NCI-H1417 treated with DMSO at 0.1 percent for 48 hours (cell line): Measurements from ENCODE around the gene PDE4D.

Experiments
- DNase-seq: peaks from one replicate; lab custom pipeline; 2025; lab: John Stamatoyannopoulos, UW

PDE4D gene

DNA sequence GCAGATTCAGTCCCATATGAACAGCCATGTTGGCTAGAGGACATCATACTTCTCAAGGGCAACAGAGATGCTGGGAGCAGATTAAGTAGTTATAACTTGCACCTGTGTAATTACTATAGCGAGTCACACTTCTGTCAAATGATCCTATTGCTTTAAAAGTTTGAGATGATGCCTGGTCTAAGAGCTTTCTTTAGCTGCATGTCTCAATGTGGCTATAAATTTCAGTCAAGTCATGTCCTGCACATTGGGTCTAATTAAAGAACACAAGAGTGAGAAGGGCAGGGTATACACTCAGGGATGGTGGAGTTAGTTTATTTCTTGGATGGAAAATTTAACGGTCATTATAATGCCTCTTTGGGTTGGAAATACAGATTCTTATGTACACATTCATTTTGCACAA is 753.4 kb downstream of the PDE4D start:
- no peak for DNase-seq

GRCh38 chr5:59139695-59140094 is 753.8 kb downstream of the PDE4D start:
- DNase-seq, result no peak

DNA sequence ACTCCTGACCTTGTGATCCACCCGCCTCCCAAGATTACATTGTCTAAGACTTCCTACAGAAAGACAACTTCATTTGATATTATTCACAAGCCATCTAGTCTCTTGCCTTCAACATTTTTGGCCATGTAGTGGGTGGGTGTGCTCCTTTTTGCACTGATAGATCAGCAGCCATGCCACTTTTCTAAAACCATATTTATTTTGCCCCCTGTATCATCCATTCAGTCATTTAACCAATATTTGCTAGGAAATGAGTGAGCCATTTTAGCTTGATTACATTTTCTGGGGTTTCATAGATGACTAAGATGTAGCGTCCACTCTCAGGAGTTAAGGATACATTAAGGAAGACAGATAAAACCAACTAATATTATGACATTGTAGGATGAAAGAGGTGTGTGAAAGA is 755.0 kb downstream of the PDE4D start:
- DNase-seq, result no peak

GRCh38 chr5:59137846-59138245 is 755.7 kb downstream of the PDE4D start:
- no peak for DNase-seq

DNA sequence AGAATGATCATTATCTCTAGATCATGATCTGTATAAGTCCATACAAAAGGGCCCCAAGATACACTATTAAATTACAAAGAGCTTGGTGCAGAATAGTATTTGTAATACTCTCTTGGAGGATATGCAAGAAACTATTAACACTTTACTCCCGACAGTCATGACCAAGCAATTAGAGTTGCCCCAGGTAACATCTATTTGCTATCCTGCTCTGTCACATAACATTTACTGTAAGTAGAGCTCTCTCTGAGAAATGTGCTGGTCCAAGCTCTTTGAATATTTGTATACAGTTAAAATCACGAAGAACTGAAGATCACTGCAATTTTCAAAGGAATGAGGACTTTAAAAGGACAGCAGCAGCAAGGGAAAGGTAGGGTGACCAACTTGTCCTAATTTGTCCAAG is 757.0 kb downstream of the PDE4D start:
- DNase-seq, result no peak

DNA sequence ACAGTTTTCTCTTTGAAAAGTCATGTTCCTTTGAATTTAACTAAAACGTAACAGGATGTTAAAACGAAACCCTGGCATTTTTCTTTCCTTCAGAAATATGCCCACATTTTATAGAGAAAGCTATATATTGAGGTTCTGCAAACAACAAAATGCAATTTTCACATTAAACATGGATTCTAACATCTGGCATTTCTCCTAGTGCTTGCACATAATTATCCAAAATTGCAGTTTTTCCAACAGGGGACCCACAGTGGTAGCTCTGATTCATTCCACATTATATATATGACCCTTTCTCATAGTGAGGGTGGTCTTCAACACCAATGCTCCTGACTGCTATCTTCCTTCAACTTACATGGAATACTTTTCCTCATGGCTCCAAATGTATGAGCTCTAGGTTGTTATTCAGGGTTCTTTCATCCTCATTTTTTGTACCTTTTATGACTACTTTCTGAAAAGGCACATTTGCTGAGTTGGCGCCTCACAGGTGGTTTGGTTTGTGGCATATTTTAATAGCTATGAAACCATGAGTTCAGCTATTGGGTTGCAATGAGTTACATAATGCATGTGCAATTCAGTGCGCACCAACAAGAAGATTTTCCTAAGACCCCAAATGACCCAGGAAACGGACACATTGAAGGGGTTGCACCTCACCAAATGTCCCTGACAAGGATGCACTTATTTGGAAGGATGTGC is 758.9 kb downstream of the PDE4D start:
- DNase-seq, result no peak

DNA sequence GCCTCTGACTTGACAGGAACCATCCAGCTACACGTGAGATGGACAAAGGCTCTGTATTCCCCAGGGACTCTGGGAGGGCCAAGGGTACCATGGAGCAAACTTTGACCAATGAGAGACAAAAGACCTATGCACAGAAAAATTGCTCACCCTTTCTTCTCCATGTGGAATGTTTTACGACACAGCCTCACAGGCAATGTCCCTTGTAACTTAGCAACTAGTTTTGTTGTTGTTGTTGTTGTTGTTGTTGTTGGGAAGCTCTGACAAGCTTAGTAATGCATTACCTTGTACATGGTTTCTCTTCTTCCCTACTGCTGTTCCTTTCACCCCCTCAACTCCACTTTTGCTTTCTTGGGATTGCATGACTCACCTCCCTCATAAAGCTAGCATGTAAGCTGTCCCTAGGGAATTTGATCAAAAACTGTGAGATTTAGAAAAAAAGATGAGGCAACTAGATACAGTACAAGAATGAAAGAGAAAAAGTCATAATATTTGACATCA is 759.7 kb downstream of the PDE4D start:
- DNase-seq, result no peak

DNA sequence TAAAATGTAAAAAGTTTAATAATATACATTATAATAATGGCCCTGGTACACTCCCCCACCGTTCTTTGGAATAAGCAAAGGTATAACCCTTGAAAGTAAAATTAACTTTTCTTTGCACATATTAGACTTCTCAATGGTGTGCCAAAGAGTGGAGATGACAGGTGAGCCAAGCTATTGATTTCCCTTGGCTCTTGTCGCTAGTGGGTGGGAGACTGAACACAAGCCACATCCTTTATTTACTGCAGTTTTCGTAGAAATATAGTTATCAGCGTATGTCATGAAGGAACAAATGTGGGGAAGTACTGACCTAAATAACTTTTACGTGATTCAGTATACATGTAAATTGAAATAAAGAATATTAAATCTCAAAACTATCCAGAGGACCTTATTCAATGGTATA is 761.4 kb downstream of the PDE4D start:
- DNase-seq, result no peak

- DNase-seq, result no peak
Measured at GRCh38 chr5:59130431-59130830, 763.1 kb downstream of the PDE4D start.

GRCh38 chr5:59128646-59129290 is 764.8 kb downstream of the PDE4D start:
- DNase-seq, result no peak

DNA sequence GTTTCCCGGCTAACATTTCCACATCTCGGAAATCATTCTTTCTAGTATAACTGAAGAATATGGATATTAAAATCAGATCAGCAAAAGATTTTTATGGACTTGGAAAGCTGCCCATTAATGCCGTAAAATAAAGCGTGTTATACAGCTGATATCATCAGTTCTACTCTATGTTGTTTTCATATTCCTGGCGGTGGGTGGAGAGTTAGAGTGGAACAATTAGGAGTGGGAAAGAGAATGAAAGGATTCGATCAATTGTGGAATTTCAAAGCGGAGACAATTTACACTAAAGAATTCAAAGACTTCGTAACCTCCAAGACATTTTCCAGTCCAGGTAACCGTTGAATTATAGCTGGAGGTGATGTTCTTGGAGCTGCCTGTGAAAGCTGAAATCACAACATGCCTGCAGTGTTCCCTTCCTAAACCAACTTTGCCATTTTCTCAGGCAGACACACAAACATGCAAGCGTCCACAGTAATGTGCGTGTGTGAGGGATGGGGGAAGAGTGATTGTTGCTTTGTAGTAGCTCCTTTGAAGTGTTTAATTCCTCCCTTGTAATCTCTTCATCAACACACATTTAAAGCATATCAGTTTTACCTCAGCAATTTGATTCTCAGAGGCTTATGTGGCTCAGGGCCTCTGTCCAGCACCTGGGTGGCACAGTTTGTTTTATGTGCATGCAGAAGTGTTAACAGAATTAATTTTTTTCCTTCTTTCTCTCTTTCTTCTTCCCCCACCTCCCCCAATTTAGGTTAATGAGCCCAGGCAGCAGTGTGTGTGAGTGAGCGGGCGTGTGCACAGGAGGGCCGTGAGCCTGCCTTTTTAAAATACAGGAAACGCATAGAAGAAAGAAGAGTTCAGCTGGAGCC is 766.6 kb downstream of the PDE4D start:
- DNase-seq, result no peak

DNA sequence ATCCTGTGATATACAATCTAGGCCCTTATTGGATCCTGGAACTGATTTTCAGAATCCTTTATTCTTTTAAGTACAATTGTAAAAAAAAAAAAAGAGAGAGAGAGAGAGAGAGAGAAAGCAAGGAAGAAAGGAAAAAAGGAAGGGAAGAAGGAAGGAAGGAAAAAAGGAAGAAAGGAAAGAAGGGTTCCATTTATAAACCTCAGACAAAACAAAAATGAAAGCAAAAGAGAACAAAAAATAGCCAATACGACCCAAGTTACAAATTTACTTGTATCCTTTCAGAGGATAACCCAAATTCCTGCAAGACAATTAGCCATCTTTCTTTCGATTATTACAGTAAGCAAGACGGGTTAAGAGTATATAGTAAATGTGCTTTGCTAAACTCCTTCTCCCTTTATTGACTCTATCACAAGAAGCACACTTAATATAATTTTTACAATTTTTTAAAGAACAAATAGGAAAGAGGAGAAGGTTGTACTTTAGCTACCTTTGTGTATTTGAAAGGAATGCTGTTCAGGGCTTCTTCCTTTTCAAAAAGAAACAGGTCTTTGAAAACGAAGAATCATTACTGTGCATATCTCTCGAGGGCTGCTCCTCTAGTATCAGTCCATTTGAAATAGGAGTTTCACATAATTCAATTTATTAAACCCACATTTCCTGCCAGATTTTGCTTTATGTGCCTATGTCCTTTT is 767.4 kb downstream of the PDE4D start:
- DNase-seq, result no peak

- no peak for DNase-seq
Measured at GRCh38 chr5:59125011-59125961, 768.2 kb downstream of the PDE4D start.

GRCh38 chr5:59123595-59124561 is 769.6 kb downstream of the PDE4D start:
- no peak for DNase-seq

DNA sequence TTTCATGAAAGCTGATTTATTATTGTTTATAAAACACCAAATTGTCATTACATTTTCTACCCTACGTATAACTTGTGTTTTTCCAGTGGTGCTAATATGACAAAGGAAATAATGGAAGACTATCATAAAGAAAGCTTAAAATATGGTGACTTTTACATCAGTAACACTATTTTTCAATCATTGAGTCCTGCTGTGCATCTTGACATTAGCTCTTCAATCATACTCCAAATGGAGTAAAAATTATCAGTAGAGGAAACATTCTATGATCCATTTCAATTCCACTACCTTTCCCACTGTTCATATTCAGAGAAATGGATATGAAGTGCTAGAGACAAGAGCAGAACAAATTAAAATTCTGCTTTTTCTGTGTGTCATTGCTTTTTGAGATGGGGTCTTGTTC is 774.0 kb downstream of the PDE4D start:
- DNase-seq, result no peak

DNA sequence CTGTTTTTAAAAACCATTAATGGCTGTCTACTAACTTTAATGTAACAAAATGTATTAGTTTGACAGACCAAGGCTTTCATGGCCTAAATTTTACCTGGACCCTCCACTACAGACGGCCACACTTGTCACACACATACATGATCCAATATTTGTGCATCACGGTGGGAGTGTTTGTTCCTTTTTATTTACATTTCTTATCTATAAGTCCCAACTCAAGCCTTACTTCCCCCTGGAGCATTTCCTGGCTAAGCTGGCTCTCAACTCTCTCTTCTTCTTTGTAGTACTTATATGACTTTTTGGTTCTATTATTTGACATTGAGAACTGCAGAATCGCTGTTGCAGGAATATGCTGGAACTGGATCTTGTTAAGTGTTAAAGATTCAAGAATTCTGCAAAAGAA is 776.2 kb downstream of the PDE4D start:
- DNase-seq, result no peak

DNA sequence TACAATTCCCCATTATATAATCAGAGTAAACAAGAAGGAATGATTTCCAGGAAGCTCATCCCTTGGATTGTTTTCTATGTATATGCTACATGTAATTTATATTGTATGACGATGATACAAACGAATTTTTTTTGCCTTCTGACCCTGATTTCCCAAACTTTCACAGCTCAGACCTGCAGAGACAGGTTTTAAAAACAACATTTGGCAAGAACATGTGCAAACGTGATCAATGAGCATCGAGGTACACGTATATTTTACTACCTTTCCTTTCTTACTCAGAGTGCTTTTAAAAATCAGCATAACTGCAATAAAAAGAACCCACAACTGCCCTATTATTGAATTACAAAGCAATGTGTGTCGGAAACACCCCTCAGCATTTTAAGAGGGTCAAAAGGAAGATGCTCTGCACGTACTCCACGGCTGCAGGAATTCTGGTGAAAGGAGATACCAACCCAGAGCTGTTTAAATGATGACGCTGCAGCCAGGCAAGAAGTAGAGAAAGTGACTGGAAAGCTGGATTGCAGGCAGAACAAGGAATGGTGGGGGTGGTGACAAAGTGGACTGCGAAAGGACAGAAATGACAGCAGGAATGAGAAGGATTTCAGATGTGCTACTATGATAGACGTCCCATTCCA is 777.2 kb downstream of the PDE4D start:
- DNase-seq, result no peak

- DNase-seq, result no peak
Measured at GRCh38 chr5:59115345-59115744, 778.2 kb downstream of the PDE4D start.

- no peak for DNase-seq
Measured at GRCh38 chr5:59109383-59109782, 784.1 kb downstream of the PDE4D start.
